Loucy (cell line): ENCODE data around the gene KANK2.

Experiments
- H2AFZ ChIP-seq: fragments of 200-600 bp; sonication (generic); 2 replicates; pipeline ENCODE4 v1.6.0; 2016; ENCODE audit warnings: antibody characterized with exemption, mild to moderate bottlenecking, low read length, moderate library complexity
- H3F3A ChIP-seq: fragments of 200-600 bp; 2 replicates; pipeline ENCODE4 v1.6.0; 2016; ENCODE audit warnings: antibody characterized with exemption, low read depth, mild to moderate bottlenecking
- H3K27me3 ChIP-seq: fragments of 200-600 bp; sonication (generic); 2 replicates; pipeline ENCODE4 v1.6.1; 2014; ENCODE audit warnings: low read length, mild to moderate bottlenecking; ENCODE audit not compliant: insufficient read depth, poor library complexity, severe bottlenecking
- H3K36me3 ChIP-seq: fragments of 200-600 bp; sonication (generic); 2 replicates; pipeline ENCODE4 v1.6.1; 2016; ENCODE audit warnings: low read length; ENCODE audit not compliant: insufficient read depth
- H3K4me1 ChIP-seq: fragments of 200-600 bp; sonication (generic); 2 replicates; pipeline ENCODE4 v1.5.1; 2014; ENCODE audit warnings: low read length, mild to moderate bottlenecking; ENCODE audit not compliant: insufficient read depth, poor library complexity, severe bottlenecking
- H3K4me2 ChIP-seq: fragments of 200-600 bp; sonication (generic); 2 replicates; pipeline ENCODE4 v1.6.0; 2014; ENCODE audit warnings: antibody characterized with exemption, low read length, low read depth, mild to moderate bottlenecking; ENCODE audit not compliant: poor library complexity, severe bottlenecking
- H3K4me3 ChIP-seq: fragments of 200-600 bp; sonication (generic); 2 replicates; pipeline ENCODE4 v1.5.1; 2014; ENCODE audit warnings: low read length, mild to moderate bottlenecking, mixed read lengths; ENCODE audit not compliant: poor library complexity, severe bottlenecking
- H3K79me2 ChIP-seq: fragments of 200-600 bp; sonication (generic); 2 replicates; pipeline ENCODE4 v1.6.1; 2014; ENCODE audit warnings: low read length; ENCODE audit not compliant: insufficient read depth
- H3K9ac ChIP-seq: fragments of 200-600 bp; sonication (generic); 2 replicates; pipeline ENCODE4 v1.6.0; 2014; ENCODE audit warnings: mild to moderate bottlenecking, low read depth, low read length, moderate library complexity; ENCODE audit not compliant: poor library complexity, severe bottlenecking
- H3K9me2 ChIP-seq: fragments of 200-600 bp; sonication (generic); replicated peaks from 2 replicates; pipeline ENCODE4 v1.6.1; 2016; ENCODE audit warnings: low read depth, low read length, mixed read lengths
- H3K9me3 ChIP-seq: fragments of 200-600 bp; sonication (generic); 2 replicates; pipeline ENCODE4 v1.6.1; 2014; ENCODE audit warnings: mild to moderate bottlenecking, antibody characterized with exemption, low read length, low read depth; ENCODE audit not compliant: insufficient read depth
- H4K20me1 ChIP-seq: fragments of 200-600 bp; sonication (generic); 2 replicates; pipeline ENCODE4 v1.6.0; 2014; ENCODE audit warnings: antibody characterized with exemption, low read length, mild to moderate bottlenecking; ENCODE audit not compliant: insufficient read depth, poor library complexity, severe bottlenecking
- CTCF ChIP-seq: fragments of 200-600 bp; sonication (generic); conservative IDR thresholded peaks from 2 replicates; pipeline ENCODE4 v1.5.1; 2014; ENCODE audit warnings: mild to moderate bottlenecking, antibody characterized with exemption, low read length
- EZH2phosphoT487 ChIP-seq: fragments of 200-600 bp; IDR thresholded peaks from 2 replicates; pipeline ENCODE4 v1.6.1; 2018; ENCODE audit warnings: antibody characterized with exemption, mild to moderate bottlenecking, moderate library complexity, borderline replicate concordance

Gene KANK2

GRCh38 chr19:11194656-11195558, 2.4 kb downstream of the KANK2 start:
- peaks cover 4% of the 10 kb centered on the region for H3K4me1 ChIP-seq
- no peak overlapping the region for H3K4me3 ChIP-seq
- H3K36me3 ChIP-seq = no peaks in the 10 kb centered on the region
- H3K9ac ChIP-seq = no peak overlapping the region
- H3K27me3 ChIP-seq = no peaks in the 10 kb centered on the region
- no peaks in the 10 kb centered on the region for H4K20me1 ChIP-seq
- H3F3A ChIP-seq = no peaks in the 10 kb centered on the region
- H3K4me2 ChIP-seq = no peak overlapping the region
- no peaks in the 10 kb centered on the region for H3K79me2 ChIP-seq
- H3K9me3 ChIP-seq = no peaks in the 10 kb centered on the region
- no peak overlapping the region for H2AFZ ChIP-seq
- H3K9me2 ChIP-seq = no peaks in the 10 kb centered on the region
- TF ChIP-seq CTCF = no peak
- no peak for TF ChIP-seq EZH2phosphoT487

- Histone ChIP-seq H4K20me1 (no peaks in the 10 kb centered on the region), H3K9me2 (no peaks in the 10 kb centered on the region), H3K27me3 (no peaks in the 10 kb centered on the region), H3K36me3 (no peaks in the 10 kb centered on the region), H3K4me3 (no peak overlapping the region), H3F3A (no peaks in the 10 kb centered on the region), H3K79me2 (no peaks in the 10 kb centered on the region), H3K4me2 (no peak overlapping the region), H3K9me3 (no peaks in the 10 kb centered on the region), H2AFZ (no peak overlapping the region), H3K9ac (no peak overlapping the region), H3K4me1 (peaks cover 4% of the 10 kb centered on the region)
- TF ChIP-seq CTCF = no peak
- no peak for TF ChIP-seq EZH2phosphoT487
Observed at GRCh38 chr19:11194173-11194572, 3.2 kb downstream of the KANK2 start.

- TF ChIP-seq EZH2phosphoT487 = no peak
- TF ChIP-seq CTCF = no peak
- no peaks in the 10 kb centered on the region for H3K9me3 ChIP-seq
- H3K4me3 ChIP-seq = no peak overlapping the region
- H3K4me1 ChIP-seq = peaks cover 4% of the 10 kb centered on the region
- no peaks in the 10 kb centered on the region for H3K27me3 ChIP-seq
- H2AFZ ChIP-seq = no peak overlapping the region
- H3F3A ChIP-seq = no peaks in the 10 kb centered on the region
- no peaks in the 10 kb centered on the region for H3K36me3 ChIP-seq
- no peak overlapping the region for H3K9ac ChIP-seq
- no peaks in the 10 kb centered on the region for H3K9me2 ChIP-seq
- H3K79me2 ChIP-seq = no peaks in the 10 kb centered on the region
- no peaks in the 10 kb centered on the region for H4K20me1 ChIP-seq
- no peak overlapping the region for H3K4me2 ChIP-seq
Observed at GRCh38 chr19:11192957-11193939, 4.1 kb downstream of the KANK2 start.
